B cell (primary cell): ENCODE measurements around the gene BRD4. TPM values are rescaled to one million over a fixed set of nuclear protein-coding genes. Genes with fewer than 3 reads are reported as not detected.
A peak's percentile ranks its signal among the peaks of the same experiment; 100 is the strongest.

Experiments
- ATAC-seq: fragments of 200-7000 bp; cut with Tn5 transposase; one replicate; pipeline ENCODE4 v1.10.0; 2021; ENCODE audit warnings: low read depth, mild to moderate bottlenecking, moderate number of reproducible peaks, moderate library complexity
- CTCF ChIA-PET: fragments of 350-600 bp; sonication (Branson Sonifier 250); formaldehyde crosslinking; loops from one replicate; lab custom pipeline; 2021; ENCODE audit warnings: antibody characterized with exemption, inconsistent platforms; lab: Charles Lee
- POLR2A ChIA-PET: fragments of 350-600 bp; sonication (Branson Sonifier 250); formaldehyde crosslinking; loops from one replicate; lab custom pipeline; 2021; ENCODE audit warnings: antibody characterized with exemption; lab: Charles Lee
- DNase-seq: peaks from one replicate; pipeline ENCODE4 v3.0.0; 2013
- H2AFZ ChIP-seq: 2 replicates; pipeline ENCODE4 v1.6.1; 2012; ENCODE audit warnings: mild to moderate bottlenecking, low read depth, low read length; ENCODE audit not compliant: insufficient read depth, poor library complexity, severe bottlenecking
- H3K27ac ChIP-seq, 2 donors: 1 replicate in 1 of 2; 2 replicates in 1 of 2; pipeline ENCODE4 v1.5.1; 2012 to 2013; ENCODE audit warnings: low read length in 2 of 2, mild to moderate bottlenecking in 2 of 2, moderate library complexity in 1 of 2
- H3K27me3 ChIP-seq, 4 experiments: fragments of 200-600 bp in 1 of 4; sonication (generic) in 1 of 4; replicated peaks in 1 of 4; 1 replicate in 2 of 4; 2 replicates in 2 of 4; pipeline versions ENCODE4 v1.6.1 to v1.7.0; 2013 to 2016; ENCODE audit warnings: low read length in 3 of 4, mild to moderate bottlenecking in 2 of 4, mixed read lengths in 1 of 4, moderate library complexity in 1 of 4; ENCODE audit not compliant: insufficient read depth in 4 of 4, control insufficient read depth in 3 of 4; ENCODE audit errors: control extremely low read depth in 1 of 4
- H3K36me3 ChIP-seq, 2 experiments: replicated peaks in 1 of 2; 1 replicate in 1 of 2; 2 replicates in 1 of 2; pipeline versions ENCODE4 v1.6.1 to v1.7.1; 2013; ENCODE audit warnings: low read length in 1 of 2; ENCODE audit not compliant: insufficient read depth in 2 of 2, control insufficient read depth in 1 of 2; ENCODE audit errors: control extremely low read depth in 1 of 2, extremely low read depth in 1 of 2
- H3K4me1 ChIP-seq, 2 donors: fragments of 200-600 bp in 1 of 2; sonication (generic) in 1 of 2; 1 replicate in 1 of 2; 2 replicates in 1 of 2; pipeline versions ENCODE4 v1.5.1 to v1.6.1; 2013 to 2017; ENCODE audit warnings: low read length in 2 of 2; ENCODE audit not compliant: control insufficient read depth in 2 of 2, insufficient read depth in 2 of 2
- H3K4me2 ChIP-seq: replicated peaks from 2 replicates; pipeline ENCODE3; 2012; ENCODE audit warnings: mild to moderate bottlenecking, low read depth, low read length; ENCODE audit not compliant: poor library complexity, severe bottlenecking
- H3K4me3 ChIP-seq, 5 experiments: fragments of 200-600 bp in 1 of 5; sonication (generic) in 1 of 5; 1 replicate in 3 of 5; 2 replicates in 2 of 5; pipeline versions ENCODE4 v1.5.1 to v1.7.0; 2011 to 2016; ENCODE audit warnings: low read length in 4 of 5, mild to moderate bottlenecking in 4 of 5, low read depth in 2 of 5, control low read depth in 1 of 5, moderate library complexity in 1 of 5; ENCODE audit not compliant: insufficient read depth in 1 of 5; ENCODE audit errors: control extremely low read depth in 1 of 5, extremely low read depth in 1 of 5
- H3K79me2 ChIP-seq: fragments of 200-600 bp; sonication (generic); one replicate; pipeline ENCODE4 v1.6.0; 2016; ENCODE audit warnings: low read length; ENCODE audit not compliant: control insufficient read depth, insufficient read depth
- H3K9ac ChIP-seq: fragments of 200-600 bp; sonication (generic); 2 replicates; pipeline ENCODE4 v1.6.1; 2017; ENCODE audit warnings: mild to moderate bottlenecking, low read length, moderate library complexity
- H3K9me3 ChIP-seq, 3 donors: one replicate each; pipeline versions ENCODE4 v1.6.1 to v1.7.1; 2013; ENCODE audit warnings: low read length in 2 of 3; ENCODE audit not compliant: control insufficient read depth in 2 of 3, insufficient read depth in 1 of 3; ENCODE audit errors: control extremely low read depth in 1 of 3
- H4K20me1 ChIP-seq: 2 replicates; pipeline ENCODE4 v1.6.0; 2012; ENCODE audit warnings: mild to moderate bottlenecking, low read length; ENCODE audit not compliant: insufficient read depth, control insufficient read depth, poor library complexity, severe bottlenecking
- H3K27ac Mint-ChIP-seq: one replicate; pipeline ENCODE4 v1.8.0; 2021; ENCODE audit warnings: mixed read lengths
- H3K27me3 Mint-ChIP-seq: one replicate; pipeline ENCODE4 v1.8.0; 2021; ENCODE audit warnings: mixed read lengths
- H3K4me1 Mint-ChIP-seq: one replicate; pipeline ENCODE4 v1.8.0; 2021; ENCODE audit warnings: mixed read lengths
- H3K4me3 Mint-ChIP-seq: one replicate; pipeline ENCODE4 v1.8.0; 2021; ENCODE audit warnings: mixed read lengths
- H3K9me3 Mint-ChIP-seq: one replicate; pipeline ENCODE4 v1.8.0; 2022; ENCODE audit warnings: mixed read lengths; ENCODE audit not compliant: insufficient read depth
- EZH2 ChIP-seq: IDR thresholded peaks from 2 replicates; pipeline ENCODE4 v1.6.1; 2012; ENCODE audit warnings: borderline replicate concordance, low read depth, mild to moderate bottlenecking, moderate library complexity, low read length; ENCODE audit not compliant: insufficient read depth, poor library complexity, severe bottlenecking
- WGBS: methylation state at CpG from one replicate; pipeline ENCODE4 v1.1.5; 2013; ENCODE audit warnings: missing lambda C conversion rate; ENCODE audit not compliant: insufficient coverage; 5-methylcytosine and 5-hydroxymethylcytosine counted together
- intact Hi-C: fragments of 100-400 bp; cut with micrococcal nuclease; formaldehyde crosslinking; loops from one replicate; pipeline ENCODE4 v1.10.0; 2022
- polyA plus RNA-seq: library from polyadenylated mRNA; depleted of rRNA; stranded (reverse); fragments of >200 nt; gene quantifications from 2 replicates; pipeline ENCODE4 v1.2.3, GENCODE V29; 2012
- total RNA-seq, 2 donors: library from RNA; stranded (reverse); fragments of 120-200 nt in 1 of 2; gene quantifications; 1 replicate in 1 of 2; 2 replicates in 1 of 2; pipeline versions ENCODE4 v1.2.3 to v1.2.4, GENCODE V29; 2013 to 2022
- TF ChIP-seq, protein P1 (sequence below): fragments of 200-600 bp; IDR thresholded peaks from one replicate; pipeline ENCODE4 v1.8.0; 2022; ENCODE audit warnings: antibody characterized with exemption, mild to moderate bottlenecking

The BRD4 gene
- total and polyA plus RNA-seq, 2 donors (not counting 1 experiment from before 2014, with no cell fraction given): 30.7 to 209 TPM

- Histone ChIP-seq H3K4me2 (no peak overlapping the region), H3K79me2 (peaks cover 74% of the 10 kb centered on the region), H3K9ac (no peak overlapping the region), H3K27ac (no peak overlapping the region), H3K36me3 (peaks cover 2 to 98% of the 10 kb centered on the region in 2 experiments), H3K9me3 (no peaks in the 10 kb centered on the region), H3K4me1 (peaks cover 7 to 18% of the 10 kb centered on the region in 2 donors), H2AFZ (no peak overlapping the region), H4K20me1 (peaks cover 100% of the 10 kb centered on the region), H3K4me3 (no peak overlapping the region), H3K27me3 (no peaks in the 10 kb centered on the region)
- Mint-ChIP-seq H3K27ac (peak overlapping the region; percentile 59), H3K9me3 (no peaks in the 10 kb centered on the region), H3K27me3 (no peaks in the 10 kb centered on the region), H3K4me1 (peaks cover 26% of the 10 kb centered on the region), H3K4me3 (no peak overlapping the region)
- CTCF ChIA-PET: interaction anchor here (0.5 kb wide), 1 partner anchor 91 kb away, joined by 3 read pairs; no protein-coding TSS in a partner anchor
- intact Hi-C loops: no loop called here
- 88% methylated on average over 4 of the region's 9 CpGs for WGBS
- TF ChIP-seq, protein P1, sequence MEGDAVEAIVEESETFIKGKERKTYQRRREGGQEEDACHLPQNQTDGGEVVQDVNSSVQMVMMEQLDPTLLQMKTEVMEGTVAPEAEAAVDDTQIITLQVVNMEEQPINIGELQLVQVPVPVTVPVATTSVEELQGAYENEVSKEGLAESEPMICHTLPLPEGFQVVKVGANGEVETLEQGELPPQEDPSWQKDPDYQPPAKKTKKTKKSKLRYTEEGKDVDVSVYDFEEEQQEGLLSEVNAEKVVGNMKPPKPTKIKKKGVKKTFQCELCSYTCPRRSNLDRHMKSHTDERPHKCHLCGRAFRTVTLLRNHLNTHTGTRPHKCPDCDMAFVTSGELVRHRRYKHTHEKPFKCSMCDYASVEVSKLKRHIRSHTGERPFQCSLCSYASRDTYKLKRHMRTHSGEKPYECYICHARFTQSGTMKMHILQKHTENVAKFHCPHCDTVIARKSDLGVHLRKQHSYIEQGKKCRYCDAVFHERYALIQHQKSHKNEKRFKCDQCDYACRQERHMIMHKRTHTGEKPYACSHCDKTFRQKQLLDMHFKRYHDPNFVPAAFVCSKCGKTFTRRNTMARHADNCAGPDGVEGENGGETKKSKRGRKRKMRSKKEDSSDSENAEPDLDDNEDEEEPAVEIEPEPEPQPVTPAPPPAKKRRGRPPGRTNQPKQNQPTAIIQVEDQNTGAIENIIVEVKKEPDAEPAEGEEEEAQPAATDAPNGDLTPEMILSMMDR: no peak
- TF ChIP-seq EZH2: no peak
- POLR2A ChIA-PET: interaction anchor here (0.7 kb wide), 1 partner anchor 55 kb away, joined by 3 read pairs; no protein-coding TSS in a partner anchor
- ATAC-seq (no peak), DNase-seq (no peak)
Measured at GRCh38 chr19:15252398-15253018, 79.8 kb downstream of the BRD4 start.

- Histone ChIP-seq H3K9me3 (no peaks in the 10 kb centered on the region), H4K20me1 (peaks cover 100% of the 10 kb centered on the region), H3K9ac (no peak overlapping the region), H3K4me3 (no peak overlapping the region), H3K27ac (no peak overlapping the region), H3K27me3 (no peaks in the 10 kb centered on the region), H3K36me3 (peaks cover 0 to 98% of the 10 kb centered on the region in 2 experiments), H2AFZ (no peak overlapping the region), H3K79me2 (peaks cover 71% of the 10 kb centered on the region), H3K4me1 (peaks cover 7 to 18% of the 10 kb centered on the region in 2 donors), H3K4me2 (no peak overlapping the region)
- Mint-ChIP-seq H3K4me1 (peaks cover 26% of the 10 kb centered on the region), H3K27me3 (no peaks in the 10 kb centered on the region), H3K27ac (peak overlapping the region; percentile 59), H3K9me3 (no peaks in the 10 kb centered on the region), H3K4me3 (no peak overlapping the region)
- intact Hi-C loops: no loop called here
- 95% methylated on average over 8 of the region's 14 CpGs for WGBS
- POLR2A ChIA-PET: no interaction called here
- CTCF ChIA-PET: interaction anchor here (0.5 to 1.4 kb wide), 3 partner anchors 11 to 160 kb away, joined by 4 to 5 read pairs (median 4); no protein-coding TSS in a partner anchor
- DNase-seq: no peak
- no peak for TF ChIP-seq EZH2
- TF ChIP-seq, protein P1: no peak
- no peak for ATAC-seq
Measured at GRCh38 chr19:15251749-15252397, 80.5 kb downstream of the BRD4 start.
